ENCODE results near the gene RNF34.

Gene RNF34

DNA sequence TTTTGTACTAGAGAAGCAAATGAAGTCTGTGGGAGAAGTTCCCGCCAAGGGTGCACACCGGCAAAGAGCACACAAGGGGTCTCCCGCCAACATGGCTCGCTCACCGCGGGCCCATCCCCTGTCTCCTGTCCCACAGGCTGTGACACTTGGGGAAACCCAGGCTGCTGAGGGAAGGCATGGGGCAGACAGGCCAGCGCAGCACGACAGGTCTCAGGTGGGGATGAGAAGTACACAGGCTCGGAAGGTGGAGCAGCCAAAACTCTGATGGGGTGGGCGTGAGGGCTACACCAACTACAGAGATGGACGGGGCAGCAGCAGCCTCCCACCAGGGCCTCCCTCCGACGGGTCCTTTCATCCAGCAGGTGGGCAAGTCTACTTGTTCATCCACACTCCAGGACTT lies 64.4 kb downstream of the RNF34 start:
- no peaks in the 10 kb centered on the region for H3K9me3 ChIP-seq (ENCODE audit: insufficient read depth, low read length)
- TF ChIP-seq EZH2phosphoT487 (conservative IDR thresholded peaks at IDR 0.05; ENCODE audit: low read length): no peak
- TF ChIP-seq, protein P1, sequence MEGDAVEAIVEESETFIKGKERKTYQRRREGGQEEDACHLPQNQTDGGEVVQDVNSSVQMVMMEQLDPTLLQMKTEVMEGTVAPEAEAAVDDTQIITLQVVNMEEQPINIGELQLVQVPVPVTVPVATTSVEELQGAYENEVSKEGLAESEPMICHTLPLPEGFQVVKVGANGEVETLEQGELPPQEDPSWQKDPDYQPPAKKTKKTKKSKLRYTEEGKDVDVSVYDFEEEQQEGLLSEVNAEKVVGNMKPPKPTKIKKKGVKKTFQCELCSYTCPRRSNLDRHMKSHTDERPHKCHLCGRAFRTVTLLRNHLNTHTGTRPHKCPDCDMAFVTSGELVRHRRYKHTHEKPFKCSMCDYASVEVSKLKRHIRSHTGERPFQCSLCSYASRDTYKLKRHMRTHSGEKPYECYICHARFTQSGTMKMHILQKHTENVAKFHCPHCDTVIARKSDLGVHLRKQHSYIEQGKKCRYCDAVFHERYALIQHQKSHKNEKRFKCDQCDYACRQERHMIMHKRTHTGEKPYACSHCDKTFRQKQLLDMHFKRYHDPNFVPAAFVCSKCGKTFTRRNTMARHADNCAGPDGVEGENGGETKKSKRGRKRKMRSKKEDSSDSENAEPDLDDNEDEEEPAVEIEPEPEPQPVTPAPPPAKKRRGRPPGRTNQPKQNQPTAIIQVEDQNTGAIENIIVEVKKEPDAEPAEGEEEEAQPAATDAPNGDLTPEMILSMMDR (IDR thresholded peaks at IDR 0.05; ENCODE audit: insufficient read depth, low read length, poor library complexity, severe bottlenecking): no peak
- peaks cover 71% of the 10 kb centered on the region for H3K79me2 ChIP-seq (ENCODE audit: insufficient read depth, low read length)
- no peaks in the 10 kb centered on the region for H3K9me2 ChIP-seq (replicated peaks; ENCODE audit: insufficient read depth, low read length)
- H4K20me1 ChIP-seq (ENCODE audit: low read depth, low read length): no peaks in the 10 kb centered on the region; the same call in 1 of the 2 replicates
- H3K36me3 ChIP-seq (ENCODE audit: low read length): no peaks in the 10 kb centered on the region
- no peak overlapping the region for H3K27ac ChIP-seq (ENCODE audit: low read depth, low read length)
- H3K27me3 ChIP-seq (ENCODE audit: low read length): no peaks in the 10 kb centered on the region
- H3K4me3 ChIP-seq (ENCODE audit: insufficient read depth, low read length, poor library complexity, severe bottlenecking): no peak overlapping the region
- no peak overlapping the region for H2AFZ ChIP-seq (ENCODE audit: low read depth, low read length, severe bottlenecking)
- no peak overlapping the region for H3K9ac ChIP-seq (ENCODE audit: low read length)
- peaks cover 12% of the 10 kb centered on the region for H3F3A ChIP-seq (ENCODE audit: insufficient read depth)
- no peak overlapping the region for H3K4me2 ChIP-seq (ENCODE audit: low read depth, low read length, poor library complexity, severe bottlenecking)

DNA sequence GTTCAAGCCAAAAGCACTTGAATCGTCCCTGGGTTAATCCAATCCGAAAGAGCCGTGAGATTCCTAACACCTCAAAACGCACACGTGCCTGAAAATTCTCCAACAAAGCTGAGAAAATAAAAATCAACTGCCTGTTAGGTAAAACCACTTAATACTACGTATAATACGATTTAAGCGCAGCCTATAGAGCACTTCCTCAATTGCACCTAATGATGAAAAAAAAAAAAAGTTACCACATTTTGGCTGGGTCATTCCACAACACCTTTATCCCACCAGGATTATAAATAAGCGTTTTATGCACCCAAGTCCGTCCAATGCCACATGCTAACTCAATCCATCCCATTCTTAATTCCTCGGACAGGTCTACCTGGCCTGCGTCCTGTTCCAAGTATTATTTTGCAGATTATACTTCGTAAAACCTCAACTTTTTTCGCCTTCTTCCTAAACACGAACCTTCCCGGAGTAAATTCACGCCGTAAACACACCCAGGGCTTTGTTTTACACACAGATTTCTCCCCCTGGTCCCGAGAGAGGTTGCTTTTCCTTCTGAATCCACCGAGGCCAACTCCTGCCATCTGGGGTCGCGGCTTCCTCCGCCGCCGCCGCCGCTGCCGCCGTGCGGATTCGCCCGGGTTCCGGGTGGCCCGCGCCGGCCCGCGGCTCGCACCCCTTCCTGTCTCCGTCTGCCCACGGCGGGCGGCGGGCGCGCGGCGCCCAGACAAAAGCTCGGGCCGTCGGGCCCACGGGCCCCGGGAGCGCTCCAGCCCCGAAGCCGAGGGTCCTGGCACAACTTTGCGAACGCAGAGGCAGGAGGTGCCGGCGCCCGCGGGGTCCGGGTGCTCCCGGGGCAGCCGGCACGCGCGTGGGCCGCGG lies 66.2 kb downstream of the RNF34 start:
- Histone ChIP-seq H4K20me1 (ENCODE audit: low read depth, low read length) (no peaks in the 10 kb centered on the region; the same call in 1 of the 2 replicates), H3F3A (ENCODE audit: insufficient read depth) (peaks cover 12% of the 10 kb centered on the region), H3K9ac (ENCODE audit: low read length) (peak overlapping the region; percentile 75), H3K9me2 (replicated peaks; ENCODE audit: insufficient read depth, low read length) (no peaks in the 10 kb centered on the region), H3K27ac (ENCODE audit: low read depth, low read length) (peak overlapping the region; percentile 77), H3K27me3 (ENCODE audit: low read length) (no peaks in the 10 kb centered on the region), H2AFZ (ENCODE audit: low read depth, low read length, severe bottlenecking) (peak overlapping the region; percentile 49), H3K79me2 (ENCODE audit: insufficient read depth, low read length) (peaks cover 53% of the 10 kb centered on the region), H3K9me3 (ENCODE audit: insufficient read depth, low read length) (no peaks in the 10 kb centered on the region), H3K36me3 (ENCODE audit: low read length) (no peaks in the 10 kb centered on the region), H3K4me2 (ENCODE audit: low read depth, low read length, poor library complexity, severe bottlenecking) (peak overlapping the region; percentile 73), H3K4me3 (ENCODE audit: insufficient read depth, low read length, poor library complexity, severe bottlenecking) (peak overlapping the region; percentile 78)
- TF ChIP-seq EZH2phosphoT487 (conservative IDR thresholded peaks at IDR 0.05; ENCODE audit: low read length): no peak
- TF ChIP-seq, protein P1 (IDR thresholded peaks at IDR 0.05; ENCODE audit: insufficient read depth, low read length, poor library complexity, severe bottlenecking): no peak

DNA sequence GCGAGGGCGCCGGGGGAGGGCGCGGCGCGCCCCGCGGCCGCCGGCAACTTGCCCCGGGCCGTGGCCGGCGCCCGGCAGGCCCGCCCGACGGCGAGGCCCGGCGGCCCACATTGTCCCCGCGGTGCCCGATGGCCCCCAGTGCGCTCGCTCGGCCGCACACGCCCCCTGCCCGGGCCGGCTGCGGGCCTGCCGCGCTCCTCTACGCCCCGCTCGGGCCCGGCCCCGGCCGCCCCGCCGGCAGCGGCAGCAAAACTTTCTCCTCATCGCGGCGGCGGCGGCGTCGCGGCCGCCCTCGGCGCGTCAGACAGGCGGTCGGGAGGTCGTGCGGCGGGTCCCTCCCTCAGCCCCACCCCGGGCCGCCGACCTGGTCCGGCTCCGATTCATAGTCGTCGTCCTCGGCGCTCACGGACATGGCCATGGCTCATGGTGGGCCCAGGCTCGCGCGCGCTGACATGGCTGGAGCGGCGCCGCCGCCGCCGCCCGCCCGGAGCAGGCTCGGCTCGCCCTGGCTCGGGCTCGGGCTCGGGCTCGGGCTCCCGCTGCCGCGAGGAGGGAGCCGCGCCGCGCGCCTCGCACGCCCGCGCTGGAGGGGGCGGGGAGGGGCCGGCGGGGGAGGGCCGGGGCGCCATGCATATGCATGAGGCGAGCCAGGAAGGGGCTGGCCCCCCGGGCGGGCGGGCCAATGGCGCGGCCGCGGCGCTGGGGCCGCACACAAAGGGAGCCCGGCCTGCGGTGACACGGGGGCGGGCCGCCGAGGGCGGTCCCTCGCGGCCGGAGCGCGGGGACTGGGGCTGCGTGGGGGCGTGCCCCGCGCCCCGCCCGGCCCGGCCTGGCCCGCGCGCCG lies 67.1 kb downstream of the RNF34 start:
- H3K36me3 ChIP-seq (ENCODE audit: low read length): no peaks in the 10 kb centered on the region
- no peak for TF ChIP-seq EZH2phosphoT487 (conservative IDR thresholded peaks at IDR 0.05; ENCODE audit: low read length)
- TF ChIP-seq, protein P1 (IDR thresholded peaks at IDR 0.05; ENCODE audit: insufficient read depth, low read length, poor library complexity, severe bottlenecking): no peak
- peaks cover 12% of the 10 kb centered on the region for H3F3A ChIP-seq (ENCODE audit: insufficient read depth)
- H3K9me2 ChIP-seq (replicated peaks; ENCODE audit: insufficient read depth, low read length): no peaks in the 10 kb centered on the region
- no peaks in the 10 kb centered on the region for H3K27me3 ChIP-seq (ENCODE audit: low read length)
- H2AFZ ChIP-seq (ENCODE audit: low read depth, low read length, severe bottlenecking): no peak overlapping the region
- H3K79me2 ChIP-seq (ENCODE audit: insufficient read depth, low read length): peaks cover 44% of the 10 kb centered on the region
- H3K4me2 ChIP-seq (ENCODE audit: low read depth, low read length, poor library complexity, severe bottlenecking): peak overlapping the region; percentile 76
- H3K9ac ChIP-seq (ENCODE audit: low read length): peak overlapping the region; percentile 75
- peak overlapping the region; percentile 78 for H3K4me3 ChIP-seq (ENCODE audit: insufficient read depth, low read length, poor library complexity, severe bottlenecking)
- no peaks in the 10 kb centered on the region; the same call in 1 of the 2 replicates for H4K20me1 ChIP-seq (ENCODE audit: low read depth, low read length)
- H3K27ac ChIP-seq (ENCODE audit: low read depth, low read length): peak overlapping the region; percentile 80
- no peaks in the 10 kb centered on the region for H3K9me3 ChIP-seq (ENCODE audit: insufficient read depth, low read length)

All from SU-DHL-6 (cell line).